ENCODE measurements around the gene RAPGEF5.

Gene RAPGEF5

DNA sequence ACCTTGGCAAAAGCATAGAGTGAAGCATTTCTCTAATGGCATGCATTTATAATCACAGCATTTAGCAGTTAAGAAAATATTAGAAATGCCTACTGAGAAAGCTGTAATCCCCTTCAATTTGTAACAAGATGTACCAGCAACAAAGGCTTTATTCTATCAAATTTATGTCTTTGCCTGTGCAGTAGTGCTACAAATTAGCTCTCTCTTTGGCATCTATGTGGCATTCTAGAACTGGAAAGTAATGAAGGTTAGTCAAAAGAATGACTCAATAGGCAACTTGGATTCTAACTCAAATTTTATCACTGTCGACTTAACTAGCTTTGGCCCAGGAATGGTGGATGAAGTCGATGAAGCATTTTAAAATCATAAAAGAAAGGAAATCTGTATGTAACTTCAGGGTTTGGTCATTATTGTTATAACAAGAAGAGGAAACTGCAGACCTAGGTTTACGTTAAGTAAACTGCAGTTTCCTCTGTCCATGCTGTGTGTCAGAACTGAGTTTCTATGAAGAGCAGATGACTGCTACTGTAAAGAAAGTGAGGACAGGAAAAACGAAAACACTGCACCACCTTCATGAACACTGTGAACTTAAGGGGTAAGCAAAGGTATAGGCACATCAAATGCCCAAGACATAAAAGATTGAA is 140.0 kb downstream of the RAPGEF5 start:
- no peak for DNase-seq (ENCODE audit: low read depth in 2 of 2)

DNA sequence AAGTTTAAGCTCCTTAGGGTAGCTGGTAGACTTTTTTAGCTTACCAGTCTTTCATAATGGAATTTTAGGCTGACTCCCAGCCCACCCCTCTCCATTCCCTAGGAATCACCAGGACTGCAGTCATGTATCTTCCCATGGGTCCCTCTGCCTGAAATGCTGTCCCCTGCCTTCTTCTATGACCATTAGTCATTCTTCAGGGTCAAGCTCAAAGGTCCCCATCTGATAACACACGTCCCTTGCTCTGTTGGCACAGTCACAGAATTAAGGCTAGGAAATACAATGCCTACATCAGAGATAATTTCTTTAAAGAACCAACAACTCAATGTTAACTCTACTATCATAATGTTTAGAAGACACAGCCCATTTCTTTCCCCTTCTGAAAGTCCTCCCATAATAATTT is 140.6 kb downstream of the RAPGEF5 start:
- DNase-seq (ENCODE audit: low read depth in 2 of 2), result no peak

GRCh38 chr7:22214000-22214399 is 143.0 kb downstream of the RAPGEF5 start:
- no peak for DNase-seq (ENCODE audit: low read depth in 2 of 2)

GRCh38 chr7:22213081-22213480 is 143.9 kb downstream of the RAPGEF5 start:
- no peak for DNase-seq (ENCODE audit: low read depth in 2 of 2)

- no peak for DNase-seq (ENCODE audit: low read depth in 2 of 2)
Measured at GRCh38 chr7:22210967-22211366, 146.0 kb downstream of the RAPGEF5 start.

- no peak for DNase-seq (ENCODE audit: low read depth in 2 of 2)
Measured at GRCh38 chr7:22210355-22210754, 146.6 kb downstream of the RAPGEF5 start.

GRCh38 chr7:22208799-22209198 is 148.2 kb downstream of the RAPGEF5 start:
- no peak for DNase-seq (ENCODE audit: low read depth in 2 of 2)

GRCh38 chr7:22207724-22208225 is 149.2 kb downstream of the RAPGEF5 start:
- no peak for DNase-seq (ENCODE audit: low read depth in 2 of 2)

- no peak for DNase-seq (ENCODE audit: low read depth in 2 of 2)
Measured at GRCh38 chr7:22205631-22206030, 151.3 kb downstream of the RAPGEF5 start.

- DNase-seq (ENCODE audit: low read depth in 2 of 2), result no peak
Measured at GRCh38 chr7:22204312-22204711, 152.6 kb downstream of the RAPGEF5 start.

DNA sequence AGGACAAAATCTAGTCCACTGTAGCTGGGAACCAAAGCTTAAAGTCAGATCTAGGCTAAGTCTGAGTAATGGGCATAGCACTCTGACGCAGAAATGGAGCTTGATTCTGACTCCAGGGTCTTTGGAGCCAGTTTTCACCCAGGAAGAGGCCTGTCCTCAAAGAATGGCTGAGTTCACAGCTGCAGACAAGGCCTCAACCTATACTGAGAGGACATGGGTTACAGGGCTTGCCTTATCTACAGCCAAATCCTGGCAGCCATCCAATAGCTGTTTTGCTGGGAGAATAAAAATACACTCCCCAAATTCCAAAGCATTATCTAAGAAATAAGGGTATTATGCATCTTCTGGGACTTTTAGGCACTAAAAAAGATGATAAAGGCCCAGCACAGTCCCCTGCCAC is 154.8 kb downstream of the RAPGEF5 start:
- no peak for DNase-seq (ENCODE audit: low read depth in 2 of 2)

GRCh38 chr7:22201186-22201880 is 155.6 kb downstream of the RAPGEF5 start:
- DNase-seq (ENCODE audit: low read depth in 2 of 2), result no peak

- DNase-seq (ENCODE audit: low read depth in 2 of 2), result no peak
Measured at GRCh38 chr7:22200777-22201176, 156.2 kb downstream of the RAPGEF5 start.

GRCh38 chr7:22200238-22200637 is 156.7 kb downstream of the RAPGEF5 start:
- DNase-seq (ENCODE audit: low read depth in 2 of 2), result no peak

DNA sequence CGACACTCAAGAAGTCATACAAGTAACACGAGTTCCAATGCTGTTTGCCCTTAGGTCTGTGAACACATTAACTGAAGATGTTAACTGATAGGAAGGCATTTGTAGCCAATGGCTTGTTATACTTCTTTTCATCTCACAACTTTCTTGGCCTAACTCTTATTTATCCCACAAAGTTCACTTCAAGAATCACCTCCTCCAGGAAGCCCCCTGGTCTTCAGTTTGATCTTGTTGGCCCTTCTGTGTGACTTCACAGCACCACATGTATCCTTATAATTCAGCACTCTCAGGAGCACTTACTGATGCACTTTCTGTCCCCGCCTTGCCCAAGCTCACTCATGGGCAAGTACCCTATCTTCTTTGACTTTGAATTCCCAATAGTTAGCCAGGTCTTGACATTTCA is 159.6 kb downstream of the RAPGEF5 start:
- no peak for DNase-seq (ENCODE audit: low read depth in 2 of 2)

DNA sequence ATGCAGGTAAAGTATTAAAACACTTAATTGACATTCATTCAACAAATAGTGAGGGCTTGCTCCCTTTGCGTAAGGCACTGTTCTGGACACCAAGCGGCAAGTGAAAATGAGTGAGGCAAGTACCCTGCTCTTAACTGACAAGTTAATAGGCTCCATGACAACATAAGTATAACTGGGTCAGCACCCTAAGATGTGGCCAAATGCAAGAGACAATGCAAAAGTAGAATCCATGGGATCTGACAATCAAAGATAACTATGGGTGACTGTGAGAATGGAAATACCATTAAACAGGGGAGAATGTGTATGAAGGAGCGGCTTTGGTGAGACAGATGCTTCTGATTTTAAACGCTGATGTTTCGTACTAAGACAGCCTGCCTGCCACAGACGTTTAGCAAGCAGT is 160.5 kb downstream of the RAPGEF5 start:
- no peak for DNase-seq (ENCODE audit: low read depth in 2 of 2)

DNA sequence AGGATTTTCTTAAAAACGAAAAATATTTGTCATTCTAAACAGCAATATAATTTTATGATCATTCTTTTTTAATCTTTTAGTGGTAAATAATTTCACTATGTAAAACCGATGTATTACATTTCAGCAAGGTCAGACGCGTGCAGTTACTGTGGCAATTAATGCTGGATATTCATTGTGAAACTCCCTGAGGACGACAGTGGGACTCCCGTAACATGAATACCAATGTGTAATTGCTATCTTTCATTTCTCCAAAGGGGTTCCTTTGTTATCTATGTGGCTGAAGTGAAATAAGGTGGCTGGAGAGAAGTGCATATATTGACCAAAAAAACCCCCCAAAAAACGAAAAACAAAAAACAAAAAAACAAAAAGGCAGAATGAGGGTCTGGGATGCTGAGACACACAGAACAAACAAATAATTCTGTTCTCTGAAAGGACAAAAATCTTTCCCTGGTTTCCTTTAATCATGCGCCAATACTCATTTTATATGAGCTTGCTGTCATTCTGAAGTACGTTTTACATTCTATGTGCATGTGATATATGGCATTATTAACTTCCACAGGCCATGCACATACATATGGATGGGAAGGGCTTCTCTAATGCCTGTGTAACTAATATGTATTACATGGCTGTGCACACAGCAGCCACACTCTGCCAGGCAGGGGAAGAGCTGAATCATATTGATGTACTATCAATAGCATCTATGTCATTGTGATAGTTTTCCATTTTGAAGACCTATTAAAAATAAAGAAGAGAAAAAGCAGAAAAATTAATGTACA is 161.4 kb downstream of the RAPGEF5 start:
- no peak for DNase-seq (ENCODE audit: low read depth in 2 of 2)

GRCh38 chr7:22194658-22195273 is 162.2 kb downstream of the RAPGEF5 start:
- no peak for DNase-seq (ENCODE audit: low read depth in 2 of 2)

- DNase-seq (ENCODE audit: low read depth in 2 of 2), result no peak
Measured at GRCh38 chr7:22193450-22193983, 163.4 kb downstream of the RAPGEF5 start.

DNA sequence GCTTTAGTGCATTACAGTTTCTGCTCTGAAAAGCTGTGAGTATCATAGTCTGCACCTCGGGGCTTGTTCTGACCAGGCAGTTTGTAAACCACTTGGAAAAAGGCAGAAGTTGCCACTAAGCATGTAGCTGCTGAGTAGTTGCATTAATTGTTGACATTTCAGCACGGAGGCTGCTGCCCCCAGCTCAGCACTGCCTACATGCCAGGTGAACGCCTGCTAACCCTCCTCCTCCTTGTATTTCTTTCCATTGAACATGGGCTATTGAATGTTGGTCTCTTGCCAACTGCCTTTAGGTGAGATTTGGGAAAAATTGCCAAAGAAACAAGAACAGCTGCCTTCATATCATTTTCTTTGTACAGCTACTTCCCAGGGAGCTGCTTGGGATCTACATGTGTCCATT is 164.2 kb downstream of the RAPGEF5 start:
- DNase-seq (ENCODE audit: low read depth in 2 of 2), result no peak

GRCh38 chr7:22190736-22191135 is 166.2 kb downstream of the RAPGEF5 start:
- no peak for DNase-seq (ENCODE audit: low read depth in 2 of 2)

DNA sequence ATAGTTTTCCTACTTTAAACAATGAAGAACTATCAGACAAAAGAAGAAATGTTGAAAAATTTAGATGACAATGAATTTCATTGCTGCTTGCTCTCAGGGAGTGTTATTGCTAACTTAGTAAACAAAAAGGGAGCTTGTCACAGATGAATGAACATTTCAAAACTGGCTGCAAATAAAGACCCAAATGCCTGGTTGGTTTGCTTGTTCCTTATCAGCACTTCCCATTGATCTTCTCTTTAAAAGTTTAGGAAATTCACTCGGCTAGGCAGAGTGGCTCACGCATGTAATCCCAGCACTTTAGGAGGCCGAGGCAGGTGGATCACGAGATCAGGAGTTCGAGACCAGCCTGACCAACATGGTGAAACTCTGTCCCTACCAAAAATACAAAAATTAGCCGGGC is 167.2 kb downstream of the RAPGEF5 start:
- DNase-seq (ENCODE audit: low read depth in 2 of 2), result no peak

Data from stimulated activated CD4-positive, alpha-beta T cell treated with anti-CD3 and anti-CD28 coated beads, Interleukin-4, amount 100 ng/mL, for 48 hours (primary cell).